Measurements from ENCODE around the gene NUCB2. TPM values are rescaled to one million over a fixed set of nuclear protein-coding genes. Genes with fewer than 3 reads are reported as not detected.

Gene NUCB2
- total RNA-seq, 2 donors from 2014 or later = 60.9 to 111 TPM

DNA sequence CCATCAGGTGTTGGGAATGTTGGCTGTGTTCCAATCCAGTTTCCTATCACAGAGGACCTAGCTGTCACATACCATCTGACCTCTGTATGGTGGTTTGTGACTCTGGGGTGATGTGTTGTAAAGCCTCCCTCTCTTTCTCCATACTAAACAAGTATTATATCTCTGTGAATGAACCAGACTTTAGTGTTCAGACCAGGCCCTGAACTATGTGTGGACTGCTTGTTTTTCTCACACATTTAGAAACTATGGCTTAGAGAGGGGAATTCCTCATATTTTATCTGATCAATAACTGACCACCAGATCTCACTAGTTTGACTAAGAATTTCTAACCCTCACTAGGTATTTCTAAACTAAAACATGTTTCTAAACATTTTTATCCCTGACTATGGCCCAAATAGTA lies 92.6 kb downstream of the NUCB2 start:
- intact Hi-C loops (cut with DNase I) = no loop called here
- Histone ChIP-seq H3K9ac (ENCODE audit: low read depth in 2 of 2, low read length in 2 of 2) (no peak overlapping the region), H3K9me3 (peaks cover 7% of the 10 kb centered on the region), H3K27me3 (no peaks in the 10 kb centered on the region), H3K36me3 (peaks cover 16% of the 10 kb centered on the region), H3K27ac (no peak overlapping the region), H3K4me1 (no peaks in the 10 kb centered on the region), H3K4me3 (no peak overlapping the region)
- no peak for DNase-seq
- TF ChIP-seq, protein P1, sequence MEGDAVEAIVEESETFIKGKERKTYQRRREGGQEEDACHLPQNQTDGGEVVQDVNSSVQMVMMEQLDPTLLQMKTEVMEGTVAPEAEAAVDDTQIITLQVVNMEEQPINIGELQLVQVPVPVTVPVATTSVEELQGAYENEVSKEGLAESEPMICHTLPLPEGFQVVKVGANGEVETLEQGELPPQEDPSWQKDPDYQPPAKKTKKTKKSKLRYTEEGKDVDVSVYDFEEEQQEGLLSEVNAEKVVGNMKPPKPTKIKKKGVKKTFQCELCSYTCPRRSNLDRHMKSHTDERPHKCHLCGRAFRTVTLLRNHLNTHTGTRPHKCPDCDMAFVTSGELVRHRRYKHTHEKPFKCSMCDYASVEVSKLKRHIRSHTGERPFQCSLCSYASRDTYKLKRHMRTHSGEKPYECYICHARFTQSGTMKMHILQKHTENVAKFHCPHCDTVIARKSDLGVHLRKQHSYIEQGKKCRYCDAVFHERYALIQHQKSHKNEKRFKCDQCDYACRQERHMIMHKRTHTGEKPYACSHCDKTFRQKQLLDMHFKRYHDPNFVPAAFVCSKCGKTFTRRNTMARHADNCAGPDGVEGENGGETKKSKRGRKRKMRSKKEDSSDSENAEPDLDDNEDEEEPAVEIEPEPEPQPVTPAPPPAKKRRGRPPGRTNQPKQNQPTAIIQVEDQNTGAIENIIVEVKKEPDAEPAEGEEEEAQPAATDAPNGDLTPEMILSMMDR (IDR thresholded peaks at IDR 0.05) = no peak

DNA sequence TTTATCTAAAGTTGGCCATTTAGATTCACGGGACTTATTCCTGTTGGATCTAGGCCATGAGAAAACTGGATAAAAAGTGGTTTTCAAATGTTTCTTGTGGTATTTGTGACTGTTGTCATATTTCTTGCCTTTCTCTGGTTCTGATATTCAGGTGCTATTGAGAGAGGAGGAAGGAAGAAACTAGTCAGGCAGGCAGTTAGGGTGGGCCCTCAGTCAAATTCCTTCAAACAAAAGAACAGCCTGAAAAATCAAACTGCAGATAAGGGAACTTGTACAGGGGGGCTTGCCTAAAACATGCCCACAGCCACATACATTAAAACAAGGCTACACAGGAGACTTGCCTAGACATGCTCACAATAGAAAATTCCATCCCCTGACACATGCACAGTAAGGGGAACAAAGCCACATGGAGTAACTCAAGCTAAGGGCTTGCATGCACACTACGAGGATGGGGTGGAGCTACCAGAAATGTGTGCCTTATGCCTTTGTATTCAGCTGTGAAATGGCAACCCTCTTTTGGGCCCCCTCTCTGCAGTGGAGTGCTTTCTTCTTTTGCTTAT lies 93.2 kb downstream of the NUCB2 start:
- H3K27ac ChIP-seq = no peak overlapping the region
- peaks cover 16% of the 10 kb centered on the region for H3K36me3 ChIP-seq
- H3K27me3 ChIP-seq = no peaks in the 10 kb centered on the region
- H3K4me1 ChIP-seq = no peaks in the 10 kb centered on the region
- no peak overlapping the region for H3K9ac ChIP-seq (ENCODE audit: low read depth in 2 of 2, low read length in 2 of 2)
- H3K4me3 ChIP-seq = no peak overlapping the region
- intact Hi-C loops (cut with DNase I) = no loop called here
- peaks cover 7% of the 10 kb centered on the region for H3K9me3 ChIP-seq
- TF ChIP-seq, protein P1 (IDR thresholded peaks at IDR 0.05) = no peak
- DNase-seq = no peak

DNA sequence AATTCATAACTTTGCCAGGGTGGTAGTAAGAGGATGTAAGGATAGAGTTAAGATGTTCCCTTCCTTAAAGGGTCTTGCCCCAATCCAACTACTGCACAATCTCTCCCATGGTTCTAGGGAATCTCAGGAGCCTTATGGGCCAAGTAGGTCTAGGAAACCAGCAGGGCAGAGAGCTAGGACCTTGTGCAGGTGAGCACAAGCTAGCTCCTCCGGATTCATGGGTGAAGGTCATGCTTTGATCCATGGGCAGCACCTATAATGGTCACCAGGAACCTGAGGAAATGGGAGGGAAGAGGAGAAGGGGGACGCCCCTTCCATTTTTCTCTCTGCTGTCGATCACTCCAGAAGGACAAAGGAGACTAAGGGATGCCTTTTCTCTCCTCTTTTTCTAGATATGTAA lies 95.1 kb downstream of the NUCB2 start:
- TF ChIP-seq, protein P1 (IDR thresholded peaks at IDR 0.05) = no peak
- Histone ChIP-seq H3K4me3 (no peak overlapping the region), H3K36me3 (peaks cover 16% of the 10 kb centered on the region), H3K27me3 (no peaks in the 10 kb centered on the region), H3K4me1 (no peaks in the 10 kb centered on the region), H3K9ac (ENCODE audit: low read depth in 2 of 2, low read length in 2 of 2) (no peak overlapping the region), H3K9me3 (peaks cover 7% of the 10 kb centered on the region), H3K27ac (no peak overlapping the region)
- DNase-seq = no peak
- intact Hi-C loops (cut with DNase I) = no loop called here

DNA sequence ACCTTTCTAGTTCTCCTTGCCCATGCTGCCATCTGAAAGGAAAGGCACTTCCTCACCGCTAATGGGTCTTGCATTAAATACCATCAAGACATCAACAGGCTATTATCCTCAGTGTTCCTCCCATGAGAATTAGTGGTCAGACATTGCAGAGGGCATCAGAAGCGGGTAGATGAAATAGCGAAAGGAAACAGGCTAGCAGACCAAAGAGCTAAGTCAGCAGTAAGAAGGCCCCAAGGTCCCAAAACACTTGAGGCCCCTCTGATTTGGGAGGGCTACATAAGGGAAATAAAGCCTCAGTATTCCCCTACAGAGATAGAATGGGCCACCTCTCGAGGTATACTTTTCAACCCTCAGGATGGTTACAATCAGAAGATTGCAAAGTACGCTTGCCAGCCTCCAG lies 99.0 kb downstream of the NUCB2 start:
- no peak for DNase-seq
- Histone ChIP-seq H3K4me3 (no peak overlapping the region), H3K9me3 (no peaks in the 10 kb centered on the region), H3K9ac (ENCODE audit: low read depth in 2 of 2, low read length in 2 of 2) (no peak overlapping the region), H3K27me3 (no peaks in the 10 kb centered on the region), H3K36me3 (peaks cover 11% of the 10 kb centered on the region), H3K27ac (no peak overlapping the region), H3K4me1 (no peaks in the 10 kb centered on the region)
- TF ChIP-seq, protein P1 (IDR thresholded peaks at IDR 0.05) = no peak
- intact Hi-C loops (cut with DNase I) = no loop called here

DNA sequence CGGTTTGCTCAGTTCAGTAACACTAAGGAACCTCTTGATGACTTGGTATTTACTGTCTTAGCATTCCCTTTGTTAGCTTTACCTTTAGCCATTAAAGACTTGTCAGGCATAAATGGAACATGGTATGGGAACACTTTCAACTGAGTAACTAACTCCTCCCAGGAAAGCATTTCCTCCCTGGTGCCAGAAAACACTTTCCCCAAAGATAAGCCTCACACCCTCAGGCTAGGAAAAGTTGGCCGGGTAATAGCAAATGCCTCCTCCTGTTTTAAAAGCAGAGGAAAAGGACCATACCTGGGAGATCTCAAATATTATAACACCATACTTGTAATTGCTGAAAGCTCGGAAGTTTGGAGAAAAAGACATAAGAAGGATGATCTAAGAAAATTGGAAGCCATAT lies 100.0 kb downstream of the NUCB2 start:
- intact Hi-C loops (cut with DNase I) = no loop called here
- no peak for DNase-seq
- no peaks in the 10 kb centered on the region for H3K9me3 ChIP-seq
- H3K36me3 ChIP-seq = peaks cover 11% of the 10 kb centered on the region
- H3K4me1 ChIP-seq = no peaks in the 10 kb centered on the region
- no peaks in the 10 kb centered on the region for H3K27me3 ChIP-seq
- TF ChIP-seq, protein P1 (IDR thresholded peaks at IDR 0.05) = no peak
- H3K9ac ChIP-seq (ENCODE audit: low read depth in 2 of 2, low read length in 2 of 2) = no peak overlapping the region
- no peak overlapping the region for H3K27ac ChIP-seq
- no peak overlapping the region for H3K4me3 ChIP-seq

All from colonic mucosa (tissue), 4 donors.